ENCODE data around the gene TNNC2. TPM values are rescaled to one million over a fixed set of nuclear protein-coding genes. Genes with fewer than 3 reads are reported as not detected.

TNNC2 gene
- total and polyA plus RNA-seq, 2 of the 8 experiments (the other 6 are each of a cell fraction or from before 2014, with no cell fraction given), result 5.7 to 7.6 TPM

DNA sequence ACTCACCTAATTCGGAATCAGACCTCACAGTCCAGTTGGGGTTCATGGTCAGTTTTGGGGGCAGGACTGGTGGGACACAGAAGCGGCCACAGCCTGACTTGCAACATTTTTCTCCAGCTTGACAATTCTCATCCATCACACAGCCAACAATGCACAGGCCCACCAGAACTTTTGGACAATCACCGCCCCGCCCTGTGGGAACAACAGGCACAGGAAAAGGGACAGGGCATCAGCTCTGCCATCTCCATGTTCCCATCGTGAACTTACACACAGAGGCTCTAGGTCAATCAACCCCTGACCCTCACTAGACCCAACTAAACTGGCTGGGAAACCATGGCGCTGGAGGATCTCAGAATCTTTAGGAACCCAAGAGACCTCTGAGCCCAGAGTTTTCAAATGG lies 51.7 kb downstream of the TNNC2 start:
- POLR2A ChIA-PET (ENCODE audit: partially characterized antibody), result interaction anchor here (1.6 kb wide), 1 partner anchor 16 kb away, joined by 3 read pairs; the partner anchor contains the start of genes DNTTIP1 and WFDC3
- no peak overlapping the region for H3K23ac ChIP-seq (ENCODE audit: insufficient read length)
- H3K56ac ChIP-seq (replicated peaks; ENCODE audit: insufficient read length, low read depth, low read length), result no peak overlapping the region
- no peak for DNase-seq (ENCODE audit: low read depth in 1 of 2, low spot score in 2 of 2)
- no peak overlapping the region for H2BK120ac ChIP-seq (replicated peaks; ENCODE audit: low read depth, low read length)
- H3K18ac ChIP-seq (ENCODE audit: extremely low read depth, low read length), result no peak overlapping the region
- no peak overlapping the region for H4K5ac ChIP-seq (ENCODE audit: insufficient read length, low read depth, low read length)
- H3K27me3 ChIP-seq (replicated peaks in 1 of 4; ENCODE audit: control insufficient read depth in 3 of 4, extremely low read depth in 1 of 4, insufficient read depth in 3 of 4, low read length in 3 of 4), result no peaks in the 10 kb centered on the region
- H3K23me2 ChIP-seq (ENCODE audit: low read depth, low read length), result no peaks in the 10 kb centered on the region
- no peak overlapping the region for H3K4me3 ChIP-seq (ENCODE audit: extremely low read depth in 1 of 4, insufficient read depth in 2 of 4, low read depth in 3 of 4, low read length in 4 of 4)
- no peaks in the 10 kb centered on the region for H3K79me2 ChIP-seq (ENCODE audit: control insufficient read depth in 1 of 2, insufficient read depth in 2 of 2, low read length in 2 of 2)
- CTCF ChIA-PET (ENCODE audit: partially characterized antibody), result interaction anchor here (1.4 to 3.1 kb wide), 2 partner anchors 237 to 238 kb away, joined by 5 to 11 read pairs; partner anchors contain the start of gene WFDC6
- no peak overlapping the region for H4K91ac ChIP-seq (replicated peaks; ENCODE audit: insufficient read length, low read length)
- FAIRE-seq, result no peak
- H3K9ac ChIP-seq (replicated peaks in 1 of 4; ENCODE audit: extremely low read depth in 1 of 4, low read depth in 3 of 4, low read length in 3 of 4), result no peak overlapping the region
- H4K8ac ChIP-seq (ENCODE audit: extremely low read depth, insufficient read depth, low read length), result no peak overlapping the region
- no peaks in the 10 kb centered on the region for H3K9me3 ChIP-seq (ENCODE audit: insufficient read depth in 2 of 2, low read depth in 1 of 2, low read length in 1 of 2)
- H3K4ac ChIP-seq (replicated peaks; ENCODE audit: insufficient read length, low read depth, low read length), result no peak overlapping the region
- H2BK12ac ChIP-seq (ENCODE audit: low read depth, low read length), result no peak overlapping the region
- no peaks in the 10 kb centered on the region for H3K36me3 ChIP-seq (ENCODE audit: control insufficient read depth in 2 of 4, insufficient read depth in 4 of 4, low read length in 3 of 4)
- no peaks in the 10 kb centered on the region for H3K79me1 ChIP-seq (ENCODE audit: low read depth, low read length)
- H2BK15ac ChIP-seq (ENCODE audit: low read length), result no peak overlapping the region
- no peak overlapping the region for H3K4me2 ChIP-seq (ENCODE audit: insufficient read depth in 1 of 2, low read depth in 2 of 2, low read length in 2 of 2)
- H4K20me1 ChIP-seq (replicated peaks in 1 of 2; ENCODE audit: control insufficient read depth in 1 of 2, insufficient read depth in 2 of 2, low read length in 2 of 2), result no peaks in the 10 kb centered on the region
- no peak overlapping the region for H2BK5ac ChIP-seq (ENCODE audit: low read depth, low read length)
- no peak overlapping the region for H3K14ac ChIP-seq (ENCODE audit: insufficient read length)
- 0 out of 2 replicates have a peak overlapping the region, but pooled peaks have one; percentile 9 for H2AK5ac ChIP-seq (ENCODE audit: low read depth, low read length)
- H2AFZ ChIP-seq (ENCODE audit: low read length), result no peak overlapping the region
- TF ChIP-seq CTBP2 (IDR thresholded peaks at IDR 0.05; ENCODE audit: borderline replicate concordance, insufficient read depth, insufficient read length, low read length) (no peak), EGR1 (IDR thresholded peaks at IDR 0.05; ENCODE audit: borderline replicate concordance, low read depth, low read length) (no peak), ZNF274 (IDR thresholded peaks at IDR 0.05; ENCODE audit: borderline replicate concordance, extremely low read depth, low read length) (no peak), ATF3 (IDR thresholded peaks at IDR 0.05; ENCODE audit: insufficient read depth, low read depth, low read length) (no peak), NANOG (IDR thresholded peaks at IDR 0.05; ENCODE audit: insufficient read depth, low read depth, low read length, poor library complexity, severe bottlenecking) (no peak), BCL11A (IDR thresholded peaks at IDR 0.05; ENCODE audit: low read depth in 2 of 2, low read length in 2 of 2) (no peak), TAF7 (optimal IDR thresholded peaks at IDR 0.05; ENCODE audit: borderline replicate concordance, low read depth, low read length) (no peak), RBBP5 (IDR thresholded peaks at IDR 0.05; ENCODE audit: borderline replicate concordance, low read depth, low read length) (no peak), PHF8 (conservative IDR thresholded peaks at IDR 0.05; ENCODE audit: low read depth, low read length) (no peak)
- no peak overlapping the region for H2BK20ac ChIP-seq (ENCODE audit: low read length)
- WGBS, 2 experiments (ENCODE audit: extremely low coverage in 1 of 2, insufficient coverage in 1 of 2, insufficient read length in 1 of 2, insufficient replicate concordance in 2 of 2, low coverage in 1 of 2, low lambda C conversion rate in 2 of 2, missing lambda C conversion rate in 1 of 2), result 93% methylated on average over 6 of the region's 6 CpGs; no CpG with 5 or more reads in 1 of the 2 experiments
- peaks cover 0 to 4% (median 1%) of the 10 kb centered on the region in 4 experiments; a peak in 4 of 7 replicates for H3K4me1 ChIP-seq (replicated peaks in 1 of 4; ENCODE audit: control insufficient read depth in 3 of 4, insufficient read depth in 4 of 4, low read length in 3 of 4)
- H3K27ac ChIP-seq (ENCODE audit: low read depth, low read length), result no peak overlapping the region

All from H1 (cell line).